ENCODE measurements around the gene CGB5.
"Not testable (repeated sequence)": the region's sequence is repeated elsewhere in the genome, so short reads cannot be mapped to it uniquely, and the experiment has no call there.

CGB5 gene

GRCh38 chr19:49017041-49017665 is 26.5 kb upstream of the CGB5 start, which contains the start of gene LHB:
Gene LHB (minus strand): TSS chr19:49017091. CDS start chr19:49017081, 10 bp downstream.
- TF ChIP-seq, protein P1, sequence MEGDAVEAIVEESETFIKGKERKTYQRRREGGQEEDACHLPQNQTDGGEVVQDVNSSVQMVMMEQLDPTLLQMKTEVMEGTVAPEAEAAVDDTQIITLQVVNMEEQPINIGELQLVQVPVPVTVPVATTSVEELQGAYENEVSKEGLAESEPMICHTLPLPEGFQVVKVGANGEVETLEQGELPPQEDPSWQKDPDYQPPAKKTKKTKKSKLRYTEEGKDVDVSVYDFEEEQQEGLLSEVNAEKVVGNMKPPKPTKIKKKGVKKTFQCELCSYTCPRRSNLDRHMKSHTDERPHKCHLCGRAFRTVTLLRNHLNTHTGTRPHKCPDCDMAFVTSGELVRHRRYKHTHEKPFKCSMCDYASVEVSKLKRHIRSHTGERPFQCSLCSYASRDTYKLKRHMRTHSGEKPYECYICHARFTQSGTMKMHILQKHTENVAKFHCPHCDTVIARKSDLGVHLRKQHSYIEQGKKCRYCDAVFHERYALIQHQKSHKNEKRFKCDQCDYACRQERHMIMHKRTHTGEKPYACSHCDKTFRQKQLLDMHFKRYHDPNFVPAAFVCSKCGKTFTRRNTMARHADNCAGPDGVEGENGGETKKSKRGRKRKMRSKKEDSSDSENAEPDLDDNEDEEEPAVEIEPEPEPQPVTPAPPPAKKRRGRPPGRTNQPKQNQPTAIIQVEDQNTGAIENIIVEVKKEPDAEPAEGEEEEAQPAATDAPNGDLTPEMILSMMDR (IDR thresholded peaks at IDR 0.05; ENCODE audit: extremely low read depth, missing control alignments) = peak; percentile 6
- DNase-seq (ENCODE audit: low spot score) = no peak

DNA sequence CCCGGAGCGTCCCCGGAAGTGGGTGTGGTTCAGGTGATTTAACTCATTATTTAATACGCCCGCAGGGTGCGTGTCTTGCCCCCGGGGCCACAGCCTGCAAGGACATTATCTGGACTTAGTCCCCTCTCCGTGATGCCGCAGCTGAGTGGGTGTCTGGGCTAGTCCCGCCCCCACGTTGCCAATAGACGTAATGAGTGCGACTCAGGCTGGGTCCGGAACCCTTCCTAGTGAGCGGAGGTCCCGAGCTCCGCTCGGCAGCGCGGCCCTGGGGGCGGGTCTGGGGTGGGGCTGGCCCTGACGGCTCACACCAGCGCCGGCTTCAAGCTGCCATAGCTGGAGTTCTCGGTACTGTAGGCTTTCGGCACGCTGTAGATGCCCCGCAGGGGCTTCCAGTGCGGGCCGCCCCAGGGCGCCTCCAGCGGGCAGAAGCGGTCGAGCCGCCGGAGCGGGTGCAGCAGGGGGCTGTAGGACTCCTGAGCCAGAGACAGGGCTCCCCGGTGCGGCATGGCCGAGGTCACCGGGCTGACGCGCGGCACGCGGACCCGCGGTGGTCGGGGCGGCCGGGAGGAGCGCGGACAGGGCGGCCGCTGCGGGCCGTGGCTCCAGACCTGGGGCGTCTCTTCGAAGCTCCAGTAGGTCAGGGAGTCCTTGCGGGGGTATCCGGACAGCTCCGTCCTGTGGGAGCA is 25.8 kb upstream of the CGB5 start:
- DNase-seq (ENCODE audit: low spot score) = peak; percentile 88
- TF ChIP-seq, protein P1 (IDR thresholded peaks at IDR 0.05; ENCODE audit: extremely low read depth, missing control alignments) = peak; percentile 48

GRCh38 chr19:49018388-49019241 is 25.0 kb upstream of the CGB5 start:
- not testable (repeated sequence) for DNase-seq (ENCODE audit: low spot score)

GRCh38 chr19:49019242-49019932 is 24.3 kb upstream of the CGB5 start:
- TF ChIP-seq, protein P1 (IDR thresholded peaks at IDR 0.05; ENCODE audit: extremely low read depth, missing control alignments) = no peak
- DNase-seq (ENCODE audit: low spot score) = peak; percentile 89

DNA sequence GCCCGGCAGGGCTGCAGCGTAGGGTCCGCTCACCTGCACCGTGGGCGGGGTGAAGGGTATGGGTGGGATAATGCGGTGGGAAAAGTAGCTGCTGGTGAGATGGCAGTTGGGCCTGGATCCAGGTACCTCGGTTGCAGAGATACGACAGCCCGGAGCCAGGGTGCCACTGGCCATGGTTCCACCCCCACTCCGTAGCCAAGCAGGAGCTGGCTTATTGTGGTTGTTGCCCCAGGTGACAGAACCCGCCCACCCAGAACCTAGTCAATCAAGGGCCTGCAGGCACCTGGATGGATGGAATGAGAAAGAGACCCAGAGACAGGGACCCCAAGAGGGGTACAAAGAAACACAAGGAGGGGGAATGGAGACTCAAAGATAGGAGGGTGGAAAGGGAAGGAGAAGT is 23.3 kb upstream of the CGB5 start:
- DNase-seq (ENCODE audit: low spot score) = no peak
- TF ChIP-seq, protein P1 (IDR thresholded peaks at IDR 0.05; ENCODE audit: extremely low read depth, missing control alignments) = no peak

- TF ChIP-seq, protein P1 (IDR thresholded peaks at IDR 0.05; ENCODE audit: extremely low read depth, missing control alignments) = no peak
- DNase-seq (ENCODE audit: low spot score) = no peak
Measured at GRCh38 chr19:49020931-49021895, 22.4 kb upstream of the CGB5 start.
